Heart right ventricle (tissue), 16 donors: Measurements from ENCODE around the gene ASCC1. TPM values are rescaled to one million over a fixed set of nuclear protein-coding genes. Genes with fewer than 3 reads are reported as not detected.

Experiments used
- ATAC-seq, 8 donors: fragments of 200-7000 bp; cut with Tn5 transposase; one replicate each; pipeline ENCODE4 v1.9.1; 2020; ENCODE audit warnings: mild to moderate bottlenecking in 8 of 8, moderate library complexity in 8 of 8, moderate number of reproducible peaks in 1 of 8
- DNase-seq, 2 donors: peaks; one replicate each; pipeline ENCODE4 v3.0.0-alpha.2; 2020
- H3K27ac ChIP-seq, 10 donors: fragments of 200-600 bp; sonication (generic) in 2 of 10; one replicate each; pipeline versions ENCODE4 v1.5.0 to v1.8.0; 2020 to 2022; ENCODE audit warnings: mild to moderate bottlenecking in 3 of 10
- H3K27me3 ChIP-seq, 7 donors: fragments of 200-600 bp; one replicate each; pipeline ENCODE4 v1.8.0; 2021 to 2022; ENCODE audit warnings: mild to moderate bottlenecking in 2 of 7
- H3K36me3 ChIP-seq, 9 donors: fragments of 200-600 bp; sonication (generic) in 1 of 9; one replicate each; pipeline versions ENCODE4 v1.5.0 to v1.8.0; 2020 to 2022; ENCODE audit warnings: mild to moderate bottlenecking in 2 of 9
- H3K4me1 ChIP-seq, 9 donors: fragments of 200-600 bp; sonication (generic) in 1 of 9; one replicate each; pipeline versions ENCODE4 v1.5.0 to v1.8.0; 2020 to 2022; ENCODE audit warnings: mild to moderate bottlenecking in 4 of 9
- H3K4me3 ChIP-seq, 10 donors: fragments of 200-600 bp; sonication (generic) in 2 of 10; one replicate each; pipeline versions ENCODE4 v1.5.0 to v1.8.0; 2020 to 2022; ENCODE audit warnings: mild to moderate bottlenecking in 7 of 10, moderate library complexity in 2 of 10
- H3K9me3 ChIP-seq, 11 donors: fragments of 200-600 bp in 10 of 11; sonication (generic) in 2 of 11; one replicate each; pipeline versions ENCODE4 v1.5.0 to v1.8.0; 2013 to 2022; ENCODE audit warnings: mild to moderate bottlenecking in 2 of 11, control low read depth in 1 of 11, moderate library complexity in 1 of 11
- WGBS, 2 donors: extraction: QIAGEN DNeasy Blood & Tissue Kit; methylation state at CpG; one replicate each; pipeline ENCODE4 v1.1.7; 2013; ENCODE audit warnings: inconsistent platforms in 1 of 2; 5-methylcytosine and 5-hydroxymethylcytosine counted together
- intact Hi-C, 10 donors: fragments of 100-400 bp; cut with DNase I; formaldehyde crosslinking; loops; one replicate each; pipeline versions ENCODE4 v1.11.1 to v1.14.2; 2022
- polyA plus RNA-seq, 2 donors: library from polyadenylated mRNA; stranded (reverse); fragments of 200-250 nt; gene quantifications; one replicate each; pipeline ENCODE4 v1.2.3, GENCODE V29; 2013
- total RNA-seq, 10 donors: library from RNA; stranded (reverse); fragmentation: NEBNext Ultra II Directional in 3 of 10; extraction: Animal tissue kit (Norgen Biotek cat#: 25700) in 3 of 10; gene quantifications; one replicate each; pipeline versions ENCODE4 v1.2.1 to v1.2.4, GENCODE V29; 2021 to 2023
- TF ChIP-seq, protein P1 (sequence below), 9 donors: fragments of 200-600 bp; sonication (generic) in 2 of 9; IDR thresholded peaks; one replicate each; pipeline versions ENCODE4 v1.5.0 to v1.8.0; 2021 to 2022; ENCODE audit warnings: antibody characterized with exemption in 9 of 9, mild to moderate bottlenecking in 5 of 9, moderate library complexity in 1 of 9
- donor health status: Arrhythmogenic right ventricular cardiomyopathy.
- donor health status: ischemic (EF 13 %, LVEDD 7.1; RV severe dilation, severe dysfunction).
- donor health status: healthy with polysubstance abuse.
- donor health status: DM: no; HTN: yes; CAD: no.
- donor health status: DM: no; HTN: no; CAD: no.
- donor health status: ischemic (EF 25% LVEDD 6.9; RV normal size, moderate dysfunction).
- donor health status: ischemic (EF 25% LVEDD 5.7; RV mildly dilated, moderate dysfunction).
- donor health status: healthy.
- donor health status: DM: yes; HTN: yes; CAD: no.
- donor health status: Ischemic cardiomyopathy.
- donor health status: ischemic (EF 35%, LVEDD 5.7; RV mildly dilated, moderate dysfunction).
- donor health status: nonischemic (EF 11% LVEDD 7.7; RV severe dilation, severe dysfunction).
- donor health status: DM: yes; HTN: yes; CAD: no.
- donor health status: PGD.
- donor health status: ischemic (EF 29% LVEDD 5.4; RV normal size, mild dysfunction).
- donor health status: nonischemic (EF 23%, LVEDD 6.1; RV moderate dilation, normal function).

Gene ASCC1
- total and polyA plus RNA-seq, 12 donors = 8.4 to 40.5 (median 33.0) TPM

GRCh38 chr10:72174297-72174662 lies 41.8 kb downstream of the ASCC1 start:
- no peaks in the 10 kb centered on the region for H3K9me3 ChIP-seq
- ATAC-seq (no peak), DNase-seq (no peak)
- H3K27ac ChIP-seq = peak overlapping the region; percentile 6 to 73 (median 58)
- TF ChIP-seq, protein P1, sequence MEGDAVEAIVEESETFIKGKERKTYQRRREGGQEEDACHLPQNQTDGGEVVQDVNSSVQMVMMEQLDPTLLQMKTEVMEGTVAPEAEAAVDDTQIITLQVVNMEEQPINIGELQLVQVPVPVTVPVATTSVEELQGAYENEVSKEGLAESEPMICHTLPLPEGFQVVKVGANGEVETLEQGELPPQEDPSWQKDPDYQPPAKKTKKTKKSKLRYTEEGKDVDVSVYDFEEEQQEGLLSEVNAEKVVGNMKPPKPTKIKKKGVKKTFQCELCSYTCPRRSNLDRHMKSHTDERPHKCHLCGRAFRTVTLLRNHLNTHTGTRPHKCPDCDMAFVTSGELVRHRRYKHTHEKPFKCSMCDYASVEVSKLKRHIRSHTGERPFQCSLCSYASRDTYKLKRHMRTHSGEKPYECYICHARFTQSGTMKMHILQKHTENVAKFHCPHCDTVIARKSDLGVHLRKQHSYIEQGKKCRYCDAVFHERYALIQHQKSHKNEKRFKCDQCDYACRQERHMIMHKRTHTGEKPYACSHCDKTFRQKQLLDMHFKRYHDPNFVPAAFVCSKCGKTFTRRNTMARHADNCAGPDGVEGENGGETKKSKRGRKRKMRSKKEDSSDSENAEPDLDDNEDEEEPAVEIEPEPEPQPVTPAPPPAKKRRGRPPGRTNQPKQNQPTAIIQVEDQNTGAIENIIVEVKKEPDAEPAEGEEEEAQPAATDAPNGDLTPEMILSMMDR (IDR thresholded peaks at IDR 0.05) = no peak
- peaks cover 0 to 26% (median 0%) of the 10 kb centered on the region in 9 donors for H3K36me3 ChIP-seq
- intact Hi-C loops = loop anchor here in 1 of 10 donors (5.0 kb wide), 1 partner anchor 43 kb away; the partner anchor contains the start of genes ANAPC16 and ASCC1
- no peaks in the 10 kb centered on the region for H3K27me3 ChIP-seq
- H3K4me1 ChIP-seq = peaks cover 2 to 46% (median 21%) of the 10 kb centered on the region in 9 donors
- H3K4me3 ChIP-seq = no peak overlapping the region

DNA sequence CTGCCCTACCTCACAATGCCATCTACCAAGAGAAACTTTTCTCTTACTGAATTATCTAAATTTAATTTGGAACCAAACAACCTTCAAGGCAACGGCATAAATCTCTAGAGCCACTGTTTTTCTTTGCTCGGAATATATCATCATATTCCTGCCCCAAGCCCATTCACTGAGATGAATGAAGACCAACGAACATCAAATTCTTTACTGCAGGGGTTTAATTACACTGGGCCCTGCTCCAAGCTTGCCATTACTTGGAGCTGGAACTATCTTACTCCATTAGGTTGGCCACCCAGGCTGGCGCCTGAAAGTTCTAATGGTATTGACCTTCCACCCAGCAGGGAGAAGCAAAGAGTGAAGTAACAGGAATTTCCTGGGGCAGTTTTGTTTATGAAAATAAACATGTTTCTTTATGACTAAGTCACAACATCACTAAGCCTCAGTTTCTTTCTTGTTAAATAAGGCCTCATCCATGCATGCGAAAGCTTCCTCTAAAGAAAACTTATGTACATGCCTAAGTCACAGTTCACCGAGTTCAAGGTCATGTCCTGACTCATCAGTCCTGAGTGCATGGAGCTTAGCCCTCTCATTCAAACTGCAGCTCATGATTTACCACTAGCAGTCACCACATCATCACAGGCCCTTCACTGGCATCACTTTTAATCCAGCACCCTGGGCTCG lies 42.3 kb downstream of the ASCC1 start:
- no peaks in the 10 kb centered on the region for H3K9me3 ChIP-seq
- H3K27ac ChIP-seq = peak overlapping the region; percentile 11 to 73 (median 60)
- TF ChIP-seq, protein P1 (IDR thresholded peaks at IDR 0.05) = no peak
- H3K4me3 ChIP-seq = no peak overlapping the region
- H3K4me1 ChIP-seq = peaks cover 2 to 46% (median 21%) of the 10 kb centered on the region in 9 donors
- WGBS, 2 donors = 69 to 75% methylated on average over 7 of the region's 7 CpGs
- no peaks in the 10 kb centered on the region for H3K27me3 ChIP-seq
- ATAC-seq (peak in 2 of 8 donors; percentile 12 to 29), DNase-seq (no peak)
- intact Hi-C loops = loop anchor here in 1 of 10 donors (5.0 kb wide), 1 partner anchor 44 kb away; the partner anchor contains the start of genes ANAPC16 and ASCC1
- H3K36me3 ChIP-seq = peaks cover 0 to 26% (median 0%) of the 10 kb centered on the region in 9 donors

GRCh38 chr10:72173262-72173618 lies 42.8 kb downstream of the ASCC1 start:
- peak in 2 of 8 donors; percentile 47 to 50 for ATAC-seq
- peak overlapping the region; percentile 3 to 73 (median 60) for H3K27ac ChIP-seq

GRCh38 chr10:72171175-72171630 lies 44.9 kb downstream of the ASCC1 start:
- Histone ChIP-seq H3K27ac (peak overlapping the region in 7 of 10 donors; percentile 2 to 55 (median 39)), H3K27me3 (no peaks in the 10 kb centered on the region), H3K4me3 (no peak overlapping the region), H3K36me3 (peaks cover 0 to 20% (median 0%) of the 10 kb centered on the region in 9 donors), H3K4me1 (peaks cover 2 to 46% (median 21%) of the 10 kb centered on the region in 9 donors), H3K9me3 (no peaks in the 10 kb centered on the region)
- DNase-seq (no peak), ATAC-seq (peak in 3 of 8 donors; percentile 30 to 66 (median 37))
- TF ChIP-seq, protein P1 (IDR thresholded peaks at IDR 0.05) = no peak
- intact Hi-C loops = loop anchor here in 1 of 10 donors (5.0 kb wide), 1 partner anchor 46 kb away; the partner anchor contains the start of genes ANAPC16 and ASCC1
- 67 to 82% methylated on average over 7 of the region's 7 CpGs for WGBS, 2 donors

More at GRCh38 chr10:72173262-72173618, 42.8 kb downstream of the ASCC1 start:
- no peak overlapping the region for H3K4me3 ChIP-seq
- peaks cover 2 to 46% (median 21%) of the 10 kb centered on the region in 9 donors for H3K4me1 ChIP-seq
- peaks cover 0 to 25% (median 0%) of the 10 kb centered on the region in 9 donors for H3K36me3 ChIP-seq
- TF ChIP-seq, protein P1 (IDR thresholded peaks at IDR 0.05) = no peak
- intact Hi-C loops = loop anchor here in 1 of 10 donors (5.0 kb wide), 1 partner anchor 44 kb away; the partner anchor contains the start of genes ANAPC16 and ASCC1
- H3K9me3 ChIP-seq = no peaks in the 10 kb centered on the region
- WGBS, 2 donors = 57 to 78% methylated on average over 3 of the region's 3 CpGs
- H3K27me3 ChIP-seq = no peaks in the 10 kb centered on the region
- no peak for DNase-seq
